Adrenal gland (tissue), 5 donors: ENCODE data around the gene SPNS2.

Source experiments
- POLR2A ChIP-seq, 2 donors: fragments of 450-650 bp; IDR thresholded peaks; one replicate each; pipeline ENCODE4 v1.6.1; 2017; ENCODE audit warnings: antibody characterized with exemption in 2 of 2, mild to moderate bottlenecking in 2 of 2, moderate library complexity in 1 of 2
- TF ChIP-seq, protein P1 (sequence below), 6 experiments: fragments of 450-650 bp in 4 of 6; fragments of 200-600 bp in 2 of 6; sonication (generic) in 1 of 6; IDR thresholded peaks; 1 replicate in 5 of 6; 2 replicates in 1 of 6; pipeline versions ENCODE4 v1.5.1 to v1.8.0; 2016 to 2021; ENCODE audit warnings: antibody characterized with exemption in 6 of 6, mild to moderate bottlenecking in 2 of 6, moderate library complexity in 1 of 6
- donor health status: DM: no; HTN: no; CAD: no.

DNA sequence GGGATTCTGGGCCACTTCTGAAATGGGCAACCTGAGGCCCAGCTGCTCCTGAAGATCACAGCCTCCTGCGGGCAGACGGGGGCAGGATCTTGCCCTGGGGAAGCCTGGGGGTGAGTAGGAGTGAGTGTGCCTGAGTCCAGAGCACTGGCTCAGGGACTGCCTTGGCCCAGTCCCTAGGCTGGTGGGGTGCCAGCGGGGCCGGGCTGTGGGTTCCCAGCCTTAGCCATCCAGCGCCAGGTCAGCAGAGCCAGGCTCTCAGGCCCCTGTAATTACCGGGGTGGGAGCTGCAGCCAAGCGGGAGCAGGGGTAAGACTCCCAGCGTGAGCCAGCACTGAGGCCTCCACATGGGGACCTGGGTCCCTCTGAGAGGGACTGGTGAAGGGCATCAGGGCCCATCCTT is 8.2 kb downstream of the SPNS2 start:
- TF ChIP-seq, protein P1, sequence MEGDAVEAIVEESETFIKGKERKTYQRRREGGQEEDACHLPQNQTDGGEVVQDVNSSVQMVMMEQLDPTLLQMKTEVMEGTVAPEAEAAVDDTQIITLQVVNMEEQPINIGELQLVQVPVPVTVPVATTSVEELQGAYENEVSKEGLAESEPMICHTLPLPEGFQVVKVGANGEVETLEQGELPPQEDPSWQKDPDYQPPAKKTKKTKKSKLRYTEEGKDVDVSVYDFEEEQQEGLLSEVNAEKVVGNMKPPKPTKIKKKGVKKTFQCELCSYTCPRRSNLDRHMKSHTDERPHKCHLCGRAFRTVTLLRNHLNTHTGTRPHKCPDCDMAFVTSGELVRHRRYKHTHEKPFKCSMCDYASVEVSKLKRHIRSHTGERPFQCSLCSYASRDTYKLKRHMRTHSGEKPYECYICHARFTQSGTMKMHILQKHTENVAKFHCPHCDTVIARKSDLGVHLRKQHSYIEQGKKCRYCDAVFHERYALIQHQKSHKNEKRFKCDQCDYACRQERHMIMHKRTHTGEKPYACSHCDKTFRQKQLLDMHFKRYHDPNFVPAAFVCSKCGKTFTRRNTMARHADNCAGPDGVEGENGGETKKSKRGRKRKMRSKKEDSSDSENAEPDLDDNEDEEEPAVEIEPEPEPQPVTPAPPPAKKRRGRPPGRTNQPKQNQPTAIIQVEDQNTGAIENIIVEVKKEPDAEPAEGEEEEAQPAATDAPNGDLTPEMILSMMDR (IDR thresholded peaks at IDR 0.05), result no peak
- no peak for TF ChIP-seq POLR2A (IDR thresholded peaks at IDR 0.05)
